Measurements from ENCODE around the gene NR3C2.

Gene NR3C2

DNA sequence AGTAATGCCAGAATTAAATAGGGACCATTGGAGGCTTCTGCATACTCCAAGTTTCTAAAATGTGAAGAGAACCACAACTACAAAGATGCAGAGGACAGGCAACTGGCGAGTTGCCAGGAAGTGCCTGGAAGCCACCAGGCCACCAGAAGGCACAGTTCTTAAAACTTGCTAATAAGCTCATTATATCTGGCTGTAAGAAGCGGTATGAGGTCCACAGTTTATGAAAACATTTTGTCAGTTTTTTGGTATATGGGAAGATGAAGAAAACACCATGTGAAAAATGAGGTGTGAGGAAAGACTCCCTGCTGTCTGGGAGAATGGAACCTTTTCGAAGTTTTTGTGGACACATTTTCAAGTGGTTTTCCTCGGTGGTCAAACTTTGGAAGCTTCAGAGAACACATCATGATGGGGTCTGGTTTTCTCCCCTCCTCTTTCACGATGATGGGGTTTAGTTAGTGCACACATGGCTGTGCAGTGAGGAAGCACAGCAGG, 202.7 kb downstream of the NR3C2 start:
- TF ChIP-seq SNAI2 (CRISPR knock-in tag; IDR thresholded peaks at IDR 0.05) = no peak
- TF ChIP-seq ZFP30 (CRISPR knock-in tag; IDR thresholded peaks at IDR 0.05) = no peak
- no peak for ATAC-seq

DNA sequence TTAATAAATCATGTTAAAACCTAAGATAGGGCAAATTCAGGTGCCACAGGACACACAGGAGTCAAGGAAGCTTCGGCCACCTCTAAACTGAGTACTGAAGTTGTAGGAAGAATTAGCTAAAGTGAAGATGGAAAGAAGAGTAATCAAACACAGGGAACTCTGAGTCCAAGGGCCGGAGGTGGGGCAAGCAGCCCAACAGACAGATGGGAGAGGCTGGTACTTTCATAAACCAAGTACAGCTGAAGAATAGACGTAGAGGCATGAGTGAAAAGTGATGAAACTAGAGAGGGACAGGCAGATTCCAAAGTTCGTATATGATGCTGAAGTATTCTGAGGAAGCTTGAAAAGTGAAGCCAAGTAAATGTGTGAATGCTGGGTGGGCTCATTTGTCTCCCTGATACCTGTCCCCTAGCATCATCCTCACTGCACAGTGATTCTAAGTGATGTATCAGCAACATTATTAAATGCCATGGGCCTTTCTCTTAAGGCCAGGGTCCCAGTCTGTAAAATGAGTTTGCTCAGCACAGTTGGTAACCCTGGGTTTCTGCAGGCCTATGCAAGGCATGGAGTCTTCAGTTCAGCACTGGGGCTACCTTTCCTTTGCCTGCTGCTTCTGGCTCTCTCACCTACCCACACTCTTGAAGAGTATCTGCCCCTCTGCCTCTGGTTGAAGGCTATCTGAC, 203.3 kb downstream of the NR3C2 start:
- no peak for ATAC-seq

DNA sequence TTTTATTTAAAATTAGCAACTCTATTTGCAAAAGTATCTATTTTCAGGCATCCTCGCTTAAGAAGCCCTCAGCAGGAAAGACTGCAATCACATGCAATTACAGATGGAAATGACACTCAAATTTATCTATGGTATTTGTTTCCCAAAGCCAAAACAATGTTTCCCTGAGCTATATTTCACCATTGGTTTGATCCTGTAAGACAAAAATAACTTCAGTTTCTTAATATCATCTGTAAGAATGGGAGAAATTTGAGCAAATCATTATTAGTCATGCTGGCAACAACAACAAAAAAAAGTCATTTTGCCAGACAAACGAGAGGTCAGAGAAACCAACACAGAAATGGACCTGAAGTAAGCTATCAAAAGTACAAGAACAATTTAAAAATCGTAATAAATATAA, 204.1 kb downstream of the NR3C2 start:
- no peak for ATAC-seq

More for the DNA sequence above, 203.3 kb downstream of the NR3C2 start:
- no peak for TF ChIP-seq ZNF70 (CRISPR knock-in tag; IDR thresholded peaks at IDR 0.05)
- no peak for TF ChIP-seq ISL1 (CRISPR knock-in tag; IDR thresholded peaks at IDR 0.05)
- TF ChIP-seq RARB (CRISPR knock-in tag; IDR thresholded peaks at IDR 0.05) = no peak
- TF ChIP-seq, protein P1, sequence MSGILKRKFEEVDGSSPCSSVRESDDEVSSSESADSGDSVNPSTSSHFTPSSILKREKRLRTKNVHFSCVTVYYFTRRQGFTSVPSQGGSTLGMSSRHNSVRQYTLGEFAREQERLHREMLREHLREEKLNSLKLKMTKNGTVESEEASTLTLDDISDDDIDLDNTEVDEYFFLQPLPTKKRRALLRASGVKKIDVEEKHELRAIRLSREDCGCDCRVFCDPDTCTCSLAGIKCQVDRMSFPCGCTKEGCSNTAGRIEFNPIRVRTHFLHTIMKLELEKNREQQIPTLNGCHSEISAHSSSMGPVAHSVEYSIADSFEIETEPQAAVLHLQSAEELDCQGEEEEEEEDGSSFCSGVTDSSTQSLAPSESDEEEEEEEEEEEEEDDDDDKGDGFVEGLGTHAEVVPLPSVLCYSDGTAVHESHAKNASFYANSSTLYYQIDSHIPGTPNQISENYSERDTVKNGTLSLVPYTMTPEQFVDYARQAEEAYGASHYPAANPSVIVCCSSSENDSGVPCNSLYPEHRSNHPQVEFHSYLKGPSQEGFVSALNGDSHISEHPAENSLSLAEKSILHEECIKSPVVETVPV (CRISPR knock-in tag; IDR thresholded peaks at IDR 0.05) = no peak
- TF ChIP-seq PPARA (CRISPR knock-in tag; IDR thresholded peaks at IDR 0.05; ENCODE audit: borderline replicate concordance) = no peak
- TF ChIP-seq CSDC2 (CRISPR knock-in tag; IDR thresholded peaks at IDR 0.05) = no peak
- no peak for TF ChIP-seq ZC3H10 (CRISPR knock-in tag; IDR thresholded peaks at IDR 0.05)

DNA sequence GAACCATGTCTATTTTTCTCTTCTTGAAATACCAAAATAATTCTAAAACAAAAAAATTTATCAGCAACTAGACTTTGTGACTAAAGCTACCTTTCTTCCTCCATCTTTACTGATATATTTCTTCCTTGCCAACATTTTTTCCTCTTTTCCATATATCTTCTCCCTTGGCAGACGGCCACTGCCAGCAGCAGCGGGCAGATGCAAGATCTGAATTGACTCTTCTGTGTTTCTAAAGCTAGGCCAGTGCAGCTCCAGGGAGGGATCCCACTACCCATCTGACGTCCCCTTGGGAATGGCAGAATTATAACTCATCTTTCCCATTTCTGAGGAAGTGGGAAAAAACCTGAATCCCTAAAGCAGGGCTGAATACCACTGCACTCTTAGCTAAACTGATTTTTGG, 206.4 kb downstream of the NR3C2 start:
- no peak for ATAC-seq
- TF ChIP-seq, protein P2, sequence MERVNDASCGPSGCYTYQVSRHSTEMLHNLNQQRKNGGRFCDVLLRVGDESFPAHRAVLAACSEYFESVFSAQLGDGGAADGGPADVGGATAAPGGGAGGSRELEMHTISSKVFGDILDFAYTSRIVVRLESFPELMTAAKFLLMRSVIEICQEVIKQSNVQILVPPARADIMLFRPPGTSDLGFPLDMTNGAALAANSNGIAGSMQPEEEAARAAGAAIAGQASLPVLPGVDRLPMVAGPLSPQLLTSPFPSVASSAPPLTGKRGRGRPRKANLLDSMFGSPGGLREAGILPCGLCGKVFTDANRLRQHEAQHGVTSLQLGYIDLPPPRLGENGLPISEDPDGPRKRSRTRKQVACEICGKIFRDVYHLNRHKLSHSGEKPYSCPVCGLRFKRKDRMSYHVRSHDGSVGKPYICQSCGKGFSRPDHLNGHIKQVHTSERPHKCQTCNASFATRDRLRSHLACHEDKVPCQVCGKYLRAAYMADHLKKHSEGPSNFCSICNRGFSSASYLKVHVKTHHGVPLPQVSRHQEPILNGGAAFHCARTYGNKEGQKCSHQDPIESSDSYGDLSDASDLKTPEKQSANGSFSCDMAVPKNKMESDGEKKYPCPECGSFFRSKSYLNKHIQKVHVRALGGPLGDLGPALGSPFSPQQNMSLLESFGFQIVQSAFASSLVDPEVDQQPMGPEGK (CRISPR knock-in tag; IDR thresholded peaks at IDR 0.05; ENCODE audit: borderline replicate concordance) = no peak
- TF ChIP-seq, protein P3, sequence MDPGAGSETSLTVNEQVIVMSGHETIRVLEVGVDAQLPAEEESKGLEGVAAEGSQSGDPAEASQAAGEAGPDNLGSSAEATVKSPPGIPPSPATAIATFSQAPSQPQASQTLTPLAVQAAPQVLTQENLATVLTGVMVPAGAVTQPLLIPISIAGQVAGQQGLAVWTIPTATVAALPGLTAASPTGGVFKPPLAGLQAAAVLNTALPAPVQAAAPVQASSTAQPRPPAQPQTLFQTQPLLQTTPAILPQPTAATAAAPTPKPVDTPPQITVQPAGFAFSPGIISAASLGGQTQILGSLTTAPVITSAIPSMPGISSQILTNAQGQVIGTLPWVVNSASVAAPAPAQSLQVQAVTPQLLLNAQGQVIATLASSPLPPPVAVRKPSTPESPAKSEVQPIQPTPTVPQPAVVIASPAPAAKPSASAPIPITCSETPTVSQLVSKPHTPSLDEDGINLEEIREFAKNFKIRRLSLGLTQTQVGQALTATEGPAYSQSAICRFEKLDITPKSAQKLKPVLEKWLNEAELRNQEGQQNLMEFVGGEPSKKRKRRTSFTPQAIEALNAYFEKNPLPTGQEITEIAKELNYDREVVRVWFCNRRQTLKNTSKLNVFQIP (CRISPR knock-in tag; IDR thresholded peaks at IDR 0.05; ENCODE audit: borderline replicate concordance, low read depth) = no peak
- TF ChIP-seq, protein P1 (CRISPR knock-in tag; IDR thresholded peaks at IDR 0.05) = no peak
- TF ChIP-seq TOX (CRISPR knock-in tag; IDR thresholded peaks at IDR 0.05; ENCODE audit: borderline replicate concordance) = no peak
- no peak for TF ChIP-seq SNAI2 (CRISPR knock-in tag; IDR thresholded peaks at IDR 0.05)
- no peak for TF ChIP-seq ISL1 (CRISPR knock-in tag; IDR thresholded peaks at IDR 0.05)
- no peak for TF ChIP-seq ARNTL (CRISPR knock-in tag; IDR thresholded peaks at IDR 0.05; ENCODE audit: borderline replicate concordance, low read depth)
- no peak for TF ChIP-seq ZNF8 (CRISPR knock-in tag; IDR thresholded peaks at IDR 0.05)
- TF ChIP-seq, protein P4, sequence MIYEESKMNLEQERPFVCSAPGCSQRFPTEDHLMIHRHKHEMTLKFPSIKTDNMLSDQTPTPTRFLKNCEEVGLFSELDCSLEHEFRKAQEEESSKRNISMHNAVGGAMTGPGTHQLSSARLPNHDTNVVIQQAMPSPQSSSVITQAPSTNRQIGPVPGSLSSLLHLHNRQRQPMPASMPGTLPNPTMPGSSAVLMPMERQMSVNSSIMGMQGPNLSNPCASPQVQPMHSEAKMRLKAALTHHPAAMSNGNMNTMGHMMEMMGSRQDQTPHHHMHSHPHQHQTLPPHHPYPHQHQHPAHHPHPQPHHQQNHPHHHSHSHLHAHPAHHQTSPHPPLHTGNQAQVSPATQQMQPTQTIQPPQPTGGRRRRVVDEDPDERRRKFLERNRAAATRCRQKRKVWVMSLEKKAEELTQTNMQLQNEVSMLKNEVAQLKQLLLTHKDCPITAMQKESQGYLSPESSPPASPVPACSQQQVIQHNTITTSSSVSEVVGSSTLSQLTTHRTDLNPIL (CRISPR knock-in tag; IDR thresholded peaks at IDR 0.05; ENCODE audit: low read depth) = no peak
- no peak for TF ChIP-seq CSDC2 (CRISPR knock-in tag; IDR thresholded peaks at IDR 0.05)
- no peak for TF ChIP-seq ZNF70 (CRISPR knock-in tag; IDR thresholded peaks at IDR 0.05)
- TF ChIP-seq BACH2 (CRISPR knock-in tag; IDR thresholded peaks at IDR 0.05; ENCODE audit: borderline replicate concordance) = no peak
- TF ChIP-seq ESRRG (CRISPR knock-in tag; IDR thresholded peaks at IDR 0.05) = no peak

More for the DNA sequence above, 204.1 kb downstream of the NR3C2 start:
- no peak for TF ChIP-seq PPARA (CRISPR knock-in tag; IDR thresholded peaks at IDR 0.05; ENCODE audit: borderline replicate concordance)
- TF ChIP-seq ZNF565 (CRISPR knock-in tag; conservative IDR thresholded peaks at IDR 0.05; ENCODE audit: low read depth) = no peak
- TF ChIP-seq, protein P5, sequence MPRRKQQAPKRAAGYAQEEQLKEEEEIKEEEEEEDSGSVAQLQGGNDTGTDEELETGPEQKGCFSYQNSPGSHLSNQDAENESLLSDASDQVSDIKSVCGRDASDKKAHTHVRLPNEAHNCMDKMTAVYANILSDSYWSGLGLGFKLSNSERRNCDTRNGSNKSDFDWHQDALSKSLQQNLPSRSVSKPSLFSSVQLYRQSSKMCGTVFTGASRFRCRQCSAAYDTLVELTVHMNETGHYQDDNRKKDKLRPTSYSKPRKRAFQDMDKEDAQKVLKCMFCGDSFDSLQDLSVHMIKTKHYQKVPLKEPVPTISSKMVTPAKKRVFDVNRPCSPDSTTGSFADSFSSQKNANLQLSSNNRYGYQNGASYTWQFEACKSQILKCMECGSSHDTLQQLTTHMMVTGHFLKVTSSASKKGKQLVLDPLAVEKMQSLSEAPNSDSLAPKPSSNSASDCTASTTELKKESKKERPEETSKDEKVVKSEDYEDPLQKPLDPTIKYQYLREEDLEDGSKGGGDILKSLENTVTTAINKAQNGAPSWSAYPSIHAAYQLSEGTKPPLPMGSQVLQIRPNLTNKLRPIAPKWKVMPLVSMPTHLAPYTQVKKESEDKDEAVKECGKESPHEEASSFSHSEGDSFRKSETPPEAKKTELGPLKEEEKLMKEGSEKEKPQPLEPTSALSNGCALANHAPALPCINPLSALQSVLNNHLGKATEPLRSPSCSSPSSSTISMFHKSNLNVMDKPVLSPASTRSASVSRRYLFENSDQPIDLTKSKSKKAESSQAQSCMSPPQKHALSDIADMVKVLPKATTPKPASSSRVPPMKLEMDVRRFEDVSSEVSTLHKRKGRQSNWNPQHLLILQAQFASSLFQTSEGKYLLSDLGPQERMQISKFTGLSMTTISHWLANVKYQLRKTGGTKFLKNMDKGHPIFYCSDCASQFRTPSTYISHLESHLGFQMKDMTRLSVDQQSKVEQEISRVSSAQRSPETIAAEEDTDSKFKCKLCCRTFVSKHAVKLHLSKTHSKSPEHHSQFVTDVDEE (CRISPR knock-in tag; IDR thresholded peaks at IDR 0.05) = no peak
- TF ChIP-seq ZFP30 (CRISPR knock-in tag; IDR thresholded peaks at IDR 0.05) = no peak
- TF ChIP-seq TCF4 (CRISPR knock-in tag; IDR thresholded peaks at IDR 0.05; ENCODE audit: borderline replicate concordance) = no peak
- TF ChIP-seq SNAI2 (CRISPR knock-in tag; IDR thresholded peaks at IDR 0.05) = no peak
